ENCODE data around the gene CPAMD8.
"Not testable (repeated sequence)": the region's sequence is repeated elsewhere in the genome, so short reads cannot be mapped to it uniquely, and the experiment has no call there.

Gene CPAMD8

DNA sequence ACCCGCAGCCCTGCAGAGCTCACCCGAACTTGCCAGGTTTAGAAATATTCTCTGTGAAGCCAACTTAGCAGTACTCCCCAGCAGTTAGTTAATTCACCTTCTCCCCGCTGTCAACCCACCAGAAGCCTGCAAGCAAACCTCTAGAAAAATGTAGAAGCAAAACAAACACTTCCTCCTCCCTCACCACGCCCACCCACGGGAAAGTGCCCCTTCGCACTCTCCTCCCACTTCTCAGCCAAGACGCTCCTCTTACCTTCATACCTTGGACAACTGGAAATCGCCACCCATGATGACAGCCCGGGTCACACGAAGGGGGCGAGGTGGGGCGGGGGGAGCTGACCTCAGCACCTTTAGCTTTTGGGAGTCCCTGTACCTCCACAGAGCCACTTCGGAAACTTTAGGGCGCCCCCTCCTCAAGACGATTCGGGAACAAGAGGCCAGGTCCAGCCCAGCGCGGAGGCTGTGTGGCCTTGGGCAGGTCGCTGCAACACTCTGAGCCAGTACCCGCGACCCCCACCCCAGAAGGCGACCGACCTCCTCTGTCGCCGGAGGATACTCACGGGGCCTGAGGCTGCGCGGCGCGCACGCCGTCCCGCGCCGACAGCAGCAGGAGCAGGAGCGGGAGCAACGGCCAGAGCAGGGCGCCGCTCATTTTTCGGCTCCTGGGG lies 485 bp downstream of the CPAMD8 start:
- H3K4me3 ChIP-seq (ENCODE audit: low read length) = no peak overlapping the region
- no peak for TF ChIP-seq ZNF274 (IDR thresholded peaks at IDR 0.05; ENCODE audit: low read depth, low read length)

DNA sequence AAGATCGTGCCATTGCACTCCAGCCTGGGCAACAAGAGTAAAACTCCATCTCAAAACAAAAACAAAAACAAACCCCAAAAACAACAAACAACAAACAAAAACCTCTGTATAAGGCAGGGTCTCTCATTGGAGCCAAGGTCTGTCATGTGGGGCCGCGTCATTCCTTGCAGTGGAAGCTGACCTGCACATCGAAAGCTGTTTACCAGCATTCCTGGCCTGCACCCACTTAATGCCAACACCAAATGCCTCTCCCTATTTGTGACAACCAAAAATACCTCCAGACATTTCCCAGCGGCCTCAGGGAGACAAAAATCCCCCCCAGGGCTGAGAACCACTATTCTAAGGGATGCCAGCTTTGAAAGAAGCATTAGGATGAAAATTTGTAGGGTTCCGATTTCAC lies 1.2 kb downstream of the CPAMD8 start:
- no peak overlapping the region for H3K4me3 ChIP-seq (ENCODE audit: low read length)
- TF ChIP-seq ZNF274 (IDR thresholded peaks at IDR 0.05; ENCODE audit: low read depth, low read length) = no peak

DNA sequence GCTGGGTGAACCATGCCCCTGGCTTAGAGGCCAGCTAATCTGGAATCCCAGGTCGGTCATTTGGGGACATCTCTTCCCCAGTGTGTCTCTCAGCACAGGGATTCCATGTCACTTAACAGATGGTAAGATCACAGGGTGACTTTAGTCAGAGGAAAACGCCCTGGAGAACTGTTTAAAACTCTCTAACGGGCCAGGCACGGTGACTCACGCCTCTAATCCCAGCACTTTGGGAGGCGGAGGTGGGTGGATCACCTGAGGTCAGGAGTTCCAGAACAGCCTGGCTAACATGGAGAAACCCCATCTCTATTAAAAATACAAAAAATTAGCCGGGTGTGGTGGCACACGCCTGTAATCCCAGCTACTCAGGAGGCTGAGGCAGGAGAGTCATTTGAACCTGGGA lies 1.7 kb downstream of the CPAMD8 start:
- H3K4me3 ChIP-seq (ENCODE audit: low read length) = not testable (repeated sequence)

DNA sequence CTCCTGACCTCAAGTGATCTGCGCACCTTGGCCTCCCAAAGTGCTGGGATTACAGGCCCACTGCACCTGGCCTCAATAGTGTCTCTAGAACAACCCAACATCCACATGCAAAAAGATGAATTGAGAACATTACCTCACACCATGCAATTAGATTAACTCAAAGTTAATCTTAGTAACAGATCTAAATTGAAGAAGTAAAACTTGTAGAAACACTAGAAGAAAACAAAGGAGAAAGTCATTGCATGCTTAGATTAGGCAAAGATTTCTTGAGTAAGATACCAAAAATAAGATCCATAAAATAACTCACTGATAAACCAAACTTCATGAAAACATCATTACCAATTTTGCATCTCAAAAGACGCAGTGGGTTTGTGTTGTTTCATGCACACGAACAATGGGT lies 2.8 kb downstream of the CPAMD8 start:
- no peak overlapping the region for H3K4me3 ChIP-seq (ENCODE audit: low read length)
- TF ChIP-seq ZNF274 (IDR thresholded peaks at IDR 0.05; ENCODE audit: low read depth, low read length) = no peak

DNA sequence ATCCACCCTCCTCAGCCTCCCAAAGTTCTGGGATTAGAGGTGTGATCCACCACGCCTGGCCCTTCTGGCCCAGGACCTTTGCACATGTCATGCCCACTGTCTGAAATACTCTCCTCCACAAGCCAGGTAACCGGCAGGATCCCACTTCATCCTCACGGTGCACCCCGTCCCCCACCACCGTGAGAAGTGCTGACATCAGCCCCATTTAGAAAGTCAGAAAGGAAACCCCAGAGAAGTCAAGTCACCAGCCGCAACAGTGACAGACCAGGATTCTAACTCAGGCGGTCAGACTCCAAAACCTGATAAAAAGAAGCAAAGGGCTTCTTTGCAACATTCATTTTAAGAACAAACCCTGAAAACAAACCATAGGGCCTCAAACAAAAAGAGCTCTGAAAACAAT lies 3.9 kb downstream of the CPAMD8 start:
- no peak for TF ChIP-seq ZNF274 (IDR thresholded peaks at IDR 0.05; ENCODE audit: low read depth, low read length)
- no peak overlapping the region for H3K4me3 ChIP-seq (ENCODE audit: low read length)

DNA sequence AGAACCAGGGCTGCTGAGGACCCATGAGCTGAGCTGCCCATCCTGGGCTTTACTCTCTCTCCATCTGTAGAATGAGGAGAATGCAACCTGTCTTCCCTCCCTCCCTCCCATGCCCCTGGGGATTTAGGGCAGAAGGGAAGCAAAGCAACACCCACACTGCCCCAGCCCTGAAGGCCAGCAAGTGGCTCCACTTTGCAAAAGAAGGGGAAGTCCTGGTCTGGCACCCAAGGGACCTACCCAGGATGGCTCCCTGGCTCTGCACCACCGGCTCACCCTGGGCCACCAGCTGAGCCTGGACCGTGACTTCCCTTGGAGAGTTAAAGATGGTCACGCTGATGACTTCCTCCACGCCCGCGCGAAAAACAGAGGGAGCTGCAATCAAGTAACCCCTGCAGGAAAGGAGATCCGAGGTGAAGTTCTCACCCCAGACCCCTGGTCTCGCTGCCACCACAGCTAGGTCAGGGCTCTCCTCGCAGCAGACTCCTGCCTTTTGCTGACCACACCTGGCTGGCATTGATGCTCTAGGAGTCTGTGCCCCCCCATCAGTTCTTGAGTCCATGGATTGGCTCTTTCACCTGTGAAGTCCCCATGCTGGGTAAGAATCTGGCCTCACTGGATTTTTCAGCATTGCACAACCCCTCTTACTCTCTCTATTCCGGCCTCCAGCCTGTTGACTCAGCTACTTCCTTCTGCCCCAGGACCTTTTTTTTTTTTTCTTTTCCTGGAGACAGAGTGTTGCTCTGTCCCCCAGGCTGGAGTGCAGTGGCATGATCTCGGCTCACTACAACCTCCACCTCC lies 4.6 kb downstream of the CPAMD8 start:
- no peak overlapping the region for H3K4me3 ChIP-seq (ENCODE audit: low read length)
- no peak for TF ChIP-seq ZNF274 (IDR thresholded peaks at IDR 0.05; ENCODE audit: low read depth, low read length)

DNA sequence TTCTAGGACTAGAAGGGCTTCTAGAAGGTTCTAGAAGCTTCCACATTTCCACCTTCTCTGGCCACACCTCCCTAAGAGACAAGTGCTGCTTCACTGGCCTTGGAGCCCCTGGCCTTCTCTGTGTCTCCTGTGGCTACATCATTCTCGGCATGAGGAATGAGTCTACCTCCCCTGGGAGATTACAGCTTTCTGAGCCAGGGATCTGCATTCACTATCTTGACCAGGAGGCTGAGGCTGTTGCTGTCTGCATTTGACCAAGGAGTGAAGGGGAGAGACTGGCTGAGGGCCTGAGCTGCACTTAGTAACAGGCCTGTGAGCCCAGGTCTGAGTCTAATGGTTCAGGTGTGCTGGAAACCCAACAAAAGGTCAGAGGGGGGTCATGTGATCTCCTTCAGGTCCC lies 5.3 kb downstream of the CPAMD8 start:
- H3K4me3 ChIP-seq (ENCODE audit: low read length) = no peak overlapping the region
- no peak for TF ChIP-seq ZNF274 (IDR thresholded peaks at IDR 0.05; ENCODE audit: low read depth, low read length)

DNA sequence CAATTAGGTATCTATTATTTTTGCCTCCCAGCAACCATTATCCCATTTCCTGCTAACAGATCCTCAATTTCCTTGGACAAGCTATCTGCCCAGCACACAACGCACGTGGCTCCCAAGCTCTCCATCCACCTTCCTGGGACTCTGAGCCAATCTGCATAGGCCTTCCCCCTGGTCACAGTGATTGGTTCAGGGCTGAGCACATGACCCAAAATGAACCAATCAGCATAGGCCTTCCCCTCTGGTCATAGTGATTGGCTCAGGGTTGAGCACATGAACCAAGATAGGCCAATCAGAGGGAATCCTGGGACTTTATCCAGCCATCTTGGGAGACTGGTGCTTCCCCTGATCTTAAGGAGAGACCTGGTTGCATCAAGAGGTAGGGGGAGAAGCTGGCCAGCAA lies 5.8 kb downstream of the CPAMD8 start:
- no peak for TF ChIP-seq ZNF274 (IDR thresholded peaks at IDR 0.05; ENCODE audit: low read depth, low read length)
- no peak overlapping the region for H3K4me3 ChIP-seq (ENCODE audit: low read length)

DNA sequence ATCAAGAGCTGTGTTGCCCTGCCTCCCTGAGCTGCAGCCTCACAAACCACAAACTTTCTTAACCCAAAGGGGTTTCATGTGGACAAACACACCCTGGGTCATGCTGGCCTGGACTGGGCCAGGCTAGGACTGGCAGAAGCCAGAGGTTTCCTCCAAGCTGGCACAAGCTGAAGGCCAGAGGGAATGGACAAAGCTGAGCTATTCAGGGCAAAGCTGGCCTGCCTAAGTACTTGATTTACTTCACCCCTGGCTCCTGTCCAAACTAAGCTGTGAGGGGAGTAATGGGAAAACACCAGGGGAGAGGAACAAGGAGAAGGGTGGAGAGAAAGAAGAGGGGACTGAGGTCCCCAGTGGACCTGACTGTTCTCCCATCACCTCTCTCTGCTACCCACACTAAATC lies 6.2 kb downstream of the CPAMD8 start:
- H3K4me3 ChIP-seq (ENCODE audit: low read length) = no peak overlapping the region
- no peak for TF ChIP-seq ZNF274 (IDR thresholded peaks at IDR 0.05; ENCODE audit: low read depth, low read length)

DNA sequence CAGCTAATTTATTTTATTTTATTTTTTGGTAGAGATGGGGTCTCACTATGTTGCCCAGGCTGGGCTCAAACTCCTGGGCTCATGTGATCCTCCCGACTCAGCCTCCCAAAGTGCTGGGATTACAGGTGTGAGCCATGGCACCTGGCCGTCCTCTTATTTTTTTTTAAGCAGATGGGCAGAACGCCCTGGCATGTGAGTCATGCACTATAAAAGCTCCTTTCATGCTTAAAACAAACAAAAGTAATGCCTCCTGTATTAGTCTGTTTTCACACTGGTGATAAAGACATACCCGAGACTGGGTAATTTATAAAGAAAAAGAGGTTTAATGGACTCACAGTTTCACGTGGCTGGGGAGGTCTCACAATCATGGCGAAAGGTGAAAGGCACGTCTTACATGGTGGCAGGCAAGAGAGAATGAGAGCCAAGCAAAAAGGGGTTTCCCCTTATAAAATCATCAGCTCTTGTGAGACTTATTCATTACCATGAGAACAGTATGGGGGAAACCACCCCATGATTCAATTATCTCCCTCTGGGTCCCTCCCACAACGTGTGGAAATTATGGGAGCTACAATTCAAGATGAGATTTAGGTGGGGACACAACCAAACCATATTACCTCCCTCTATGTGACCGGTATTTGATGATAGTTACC lies 12.3 kb downstream of the CPAMD8 start:
- not testable (repeated sequence) for H3K4me3 ChIP-seq (ENCODE audit: low read length)

DNA sequence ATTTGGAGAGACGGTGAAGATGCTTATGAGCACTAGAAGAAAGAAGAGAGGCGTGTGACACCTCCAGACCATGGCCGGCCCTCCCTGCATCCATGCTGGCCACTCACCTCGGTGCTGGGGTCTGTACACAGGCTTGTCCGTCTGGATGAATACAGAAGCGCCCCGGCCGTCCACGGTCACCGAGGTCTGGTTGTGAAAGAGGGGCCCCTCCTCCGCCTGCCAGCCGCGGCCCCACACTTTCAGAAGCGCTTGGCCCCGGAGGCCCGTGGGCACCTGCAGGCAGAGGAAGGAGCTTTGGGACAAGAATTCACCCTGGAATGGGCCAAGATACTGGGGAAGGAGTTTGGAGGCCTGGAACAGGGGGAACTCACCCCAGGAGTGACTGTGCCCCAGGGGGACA lies 15.1 kb downstream of the CPAMD8 start:
- TF ChIP-seq ZNF274 (IDR thresholded peaks at IDR 0.05; ENCODE audit: low read depth, low read length) = no peak

DNA sequence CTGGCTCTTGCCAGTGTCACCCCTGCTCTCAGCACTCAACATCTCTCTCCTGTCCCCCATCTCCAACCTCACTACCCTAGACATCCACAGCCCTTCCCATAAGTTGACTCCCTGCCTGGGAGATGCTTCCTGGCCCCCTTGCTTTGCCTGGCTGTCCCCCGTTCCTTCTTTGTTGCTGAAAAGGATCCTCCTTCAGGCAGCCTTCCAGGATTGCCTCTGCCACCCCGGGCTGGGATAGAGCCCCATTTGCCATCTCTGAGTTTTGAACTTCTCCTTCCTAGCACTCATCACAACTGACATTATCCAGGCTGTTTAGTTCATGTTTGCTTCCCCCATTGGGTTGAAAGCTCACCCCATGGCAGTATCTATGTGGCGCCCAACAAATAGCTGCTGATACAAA lies 20.0 kb downstream of the CPAMD8 start:
- no peak for TF ChIP-seq ZNF274 (IDR thresholded peaks at IDR 0.05; ENCODE audit: low read depth, low read length)

More for the DNA sequence above, 15.1 kb downstream of the CPAMD8 start:
- H3K4me3 ChIP-seq (ENCODE audit: low read length) = no peak overlapping the region

DNA sequence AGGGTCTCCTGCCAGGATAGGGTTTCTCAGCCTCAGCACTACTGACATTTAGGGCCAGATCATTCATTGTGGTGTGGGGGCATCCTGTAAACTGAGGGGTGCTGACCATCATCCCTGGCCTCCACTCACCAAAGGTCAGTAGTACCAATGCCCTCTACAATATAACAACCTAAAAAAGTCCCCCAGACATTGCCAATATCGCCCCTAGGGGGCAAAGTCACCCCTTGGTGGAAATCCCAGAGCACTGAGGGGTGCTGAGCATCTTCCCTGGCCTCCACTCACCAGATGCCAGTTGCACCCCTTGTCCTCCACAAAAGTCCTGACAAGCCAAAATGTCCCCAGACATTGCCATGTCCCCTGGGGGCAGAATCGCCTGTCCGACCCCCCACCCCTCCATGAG lies 21.6 kb downstream of the CPAMD8 start:
- H3K4me3 ChIP-seq (ENCODE audit: low read length) = no peak overlapping the region
- TF ChIP-seq ZNF274 (IDR thresholded peaks at IDR 0.05; ENCODE audit: low read depth, low read length) = no peak

More for the DNA sequence above, 20.0 kb downstream of the CPAMD8 start:
- H3K4me3 ChIP-seq (ENCODE audit: low read length) = no peak overlapping the region

DNA sequence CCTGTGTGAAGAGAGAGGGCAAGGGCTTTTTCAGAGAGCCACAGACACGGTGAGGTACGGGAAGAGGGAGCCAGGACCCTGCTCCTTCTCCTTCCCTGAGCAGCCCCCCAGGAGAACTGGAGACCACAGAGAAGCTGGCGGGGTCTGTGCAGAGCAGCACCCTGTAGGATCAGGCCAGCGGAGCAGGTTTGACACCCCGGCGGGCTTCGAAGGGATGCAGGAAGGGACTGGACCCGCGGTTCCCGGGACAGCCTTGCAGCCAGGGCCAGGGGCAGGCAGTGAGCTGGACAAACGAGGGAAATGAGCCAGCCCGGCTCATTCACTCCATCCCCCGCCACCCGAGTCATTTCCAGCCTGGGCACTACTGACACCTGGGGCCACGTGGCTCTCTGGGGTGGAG lies 22.2 kb downstream of the CPAMD8 start:
- H3K4me3 ChIP-seq (ENCODE audit: low read length) = no peak overlapping the region
- no peak for TF ChIP-seq ZNF274 (IDR thresholded peaks at IDR 0.05; ENCODE audit: low read depth, low read length)

DNA sequence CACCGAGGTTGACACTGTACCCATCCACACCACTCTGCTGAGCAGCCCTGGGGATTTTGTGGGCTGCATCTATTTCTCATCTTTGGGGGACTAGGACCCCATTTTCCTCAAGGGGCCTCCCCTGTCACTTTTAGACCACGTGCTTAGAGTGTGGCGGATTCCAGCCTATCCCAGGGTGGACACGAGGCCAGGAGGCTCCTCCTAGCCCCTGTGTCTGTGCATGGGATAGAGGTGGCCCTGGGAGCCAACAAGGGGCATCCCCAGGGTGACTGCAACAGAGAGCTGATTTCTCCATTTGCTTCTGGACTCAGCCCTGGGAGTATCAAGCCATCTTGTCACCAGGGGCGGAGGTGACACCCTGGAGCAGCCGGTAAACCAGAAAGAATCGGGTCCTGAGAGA lies 24.2 kb downstream of the CPAMD8 start:
- no peak for TF ChIP-seq ZNF274 (IDR thresholded peaks at IDR 0.05; ENCODE audit: low read depth, low read length)
- no peak overlapping the region for H3K4me3 ChIP-seq (ENCODE audit: low read length)
